Measurements from ENCODE around the gene SPTB.

SPTB gene

DNA sequence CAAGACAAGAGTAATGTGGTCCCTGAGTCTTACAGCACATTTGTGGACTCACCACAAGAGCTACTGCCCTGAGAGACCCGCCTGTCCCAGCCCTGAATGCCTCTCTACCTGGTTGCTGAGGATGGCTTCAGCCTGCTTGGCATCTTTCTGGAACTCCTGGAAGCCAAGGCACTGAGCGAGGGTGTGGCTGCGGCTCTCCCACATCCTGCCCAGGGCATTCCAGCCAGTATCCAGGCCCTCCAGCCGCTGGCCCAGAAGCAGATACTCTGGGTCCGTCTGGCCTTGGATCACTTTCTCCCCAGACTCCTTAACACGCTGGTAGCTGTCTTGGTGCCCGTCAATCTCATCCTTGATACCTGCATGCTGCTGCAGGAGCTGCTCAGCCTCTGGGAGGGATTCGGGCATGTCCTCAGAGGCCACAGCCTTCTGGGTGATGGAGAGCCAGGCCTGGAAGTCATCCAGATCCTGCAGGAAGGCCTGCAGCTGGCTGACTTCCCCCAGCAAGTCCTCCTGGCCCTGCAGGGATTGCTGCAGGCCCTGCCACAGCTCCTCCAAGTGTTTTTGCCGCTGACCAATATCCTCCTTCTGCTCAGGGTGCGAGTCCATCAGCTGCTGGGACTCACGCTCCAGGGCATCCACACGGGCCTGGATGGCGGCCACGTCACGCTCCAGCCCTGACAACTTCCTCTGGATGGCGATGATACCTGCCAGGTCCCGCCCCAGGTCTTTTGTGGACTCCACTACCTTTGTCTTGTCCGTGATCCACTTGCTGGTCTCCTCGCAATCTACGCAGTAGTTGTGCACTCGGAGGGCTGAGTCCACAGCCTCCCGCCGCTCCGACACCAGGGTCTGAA is 93.2 kb downstream of the SPTB start:
- H3K4me3 ChIP-seq (ENCODE audit: low read depth, low read length): no peak overlapping the region
- TF ChIP-seq, protein P1, sequence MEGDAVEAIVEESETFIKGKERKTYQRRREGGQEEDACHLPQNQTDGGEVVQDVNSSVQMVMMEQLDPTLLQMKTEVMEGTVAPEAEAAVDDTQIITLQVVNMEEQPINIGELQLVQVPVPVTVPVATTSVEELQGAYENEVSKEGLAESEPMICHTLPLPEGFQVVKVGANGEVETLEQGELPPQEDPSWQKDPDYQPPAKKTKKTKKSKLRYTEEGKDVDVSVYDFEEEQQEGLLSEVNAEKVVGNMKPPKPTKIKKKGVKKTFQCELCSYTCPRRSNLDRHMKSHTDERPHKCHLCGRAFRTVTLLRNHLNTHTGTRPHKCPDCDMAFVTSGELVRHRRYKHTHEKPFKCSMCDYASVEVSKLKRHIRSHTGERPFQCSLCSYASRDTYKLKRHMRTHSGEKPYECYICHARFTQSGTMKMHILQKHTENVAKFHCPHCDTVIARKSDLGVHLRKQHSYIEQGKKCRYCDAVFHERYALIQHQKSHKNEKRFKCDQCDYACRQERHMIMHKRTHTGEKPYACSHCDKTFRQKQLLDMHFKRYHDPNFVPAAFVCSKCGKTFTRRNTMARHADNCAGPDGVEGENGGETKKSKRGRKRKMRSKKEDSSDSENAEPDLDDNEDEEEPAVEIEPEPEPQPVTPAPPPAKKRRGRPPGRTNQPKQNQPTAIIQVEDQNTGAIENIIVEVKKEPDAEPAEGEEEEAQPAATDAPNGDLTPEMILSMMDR (IDR thresholded peaks at IDR 0.05; ENCODE audit: borderline replicate concordance, insufficient read depth, low read depth, low read length): no peak

DNA sequence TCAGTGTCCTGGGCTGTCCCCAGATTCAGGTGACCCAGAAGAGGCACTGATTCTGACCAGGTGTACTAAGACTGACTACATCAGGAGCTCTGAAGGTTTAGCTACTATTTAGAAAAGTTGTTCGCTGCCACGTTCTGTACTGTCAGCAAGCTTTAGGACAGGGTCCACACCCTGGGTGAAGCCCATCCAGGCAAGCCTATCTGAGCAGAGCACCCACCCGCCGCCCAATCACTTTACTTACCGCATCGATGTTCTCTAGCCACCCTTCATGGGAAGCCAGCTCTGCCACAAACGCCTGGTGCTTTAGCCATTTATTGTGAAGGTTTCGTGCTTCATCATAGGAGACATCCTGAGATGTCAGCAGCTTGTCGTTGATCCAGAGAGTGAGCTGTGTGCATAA is 95.7 kb downstream of the SPTB start:
- TF ChIP-seq, protein P1 (IDR thresholded peaks at IDR 0.05; ENCODE audit: borderline replicate concordance, insufficient read depth, low read depth, low read length): no peak
- H3K4me3 ChIP-seq (ENCODE audit: low read depth, low read length): no peak overlapping the region

DNA sequence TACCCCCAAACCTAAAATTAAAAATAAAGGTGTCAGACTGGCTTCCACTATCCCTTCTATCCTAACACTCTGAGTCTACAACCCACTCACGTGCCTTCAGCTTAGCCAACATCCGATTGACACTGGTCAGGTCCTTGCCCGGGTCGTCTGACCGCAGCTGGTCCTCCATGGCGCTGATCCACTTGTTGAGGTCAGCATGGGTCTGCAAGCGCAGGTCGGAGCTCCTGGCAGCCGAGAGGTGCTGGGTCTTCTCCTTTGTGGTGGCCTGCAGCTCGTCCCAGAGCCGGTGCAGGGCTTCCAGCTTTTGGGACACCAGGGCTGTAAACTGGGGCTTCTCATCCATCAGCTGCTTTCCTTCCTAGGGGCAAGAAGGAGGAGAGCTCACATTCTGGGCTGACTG is 97.5 kb downstream of the SPTB start:
- no peak overlapping the region for H3K4me3 ChIP-seq (ENCODE audit: low read depth, low read length)
- TF ChIP-seq, protein P1 (IDR thresholded peaks at IDR 0.05; ENCODE audit: borderline replicate concordance, insufficient read depth, low read depth, low read length): no peak

DNA sequence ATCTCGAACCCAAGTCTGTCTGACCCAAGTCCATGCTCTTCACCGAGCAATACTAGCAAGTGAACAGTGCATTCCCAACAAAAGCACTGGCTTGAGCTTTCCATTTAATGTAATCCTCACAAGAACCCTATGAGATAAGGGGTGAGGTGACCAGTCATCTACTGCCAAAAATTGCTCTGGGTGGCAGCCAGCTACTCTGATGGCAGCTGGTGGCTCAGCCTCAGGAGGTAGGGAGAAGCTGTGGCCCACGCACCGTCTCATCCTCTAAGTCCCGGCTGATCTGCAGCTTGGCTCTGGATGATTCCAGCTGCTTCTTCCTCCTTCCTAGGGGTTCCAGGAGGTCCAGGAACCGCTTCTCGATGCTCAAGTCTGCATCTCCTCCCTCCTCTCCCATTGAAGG is 100.2 kb downstream of the SPTB start:
- TF ChIP-seq, protein P1 (IDR thresholded peaks at IDR 0.05; ENCODE audit: borderline replicate concordance, insufficient read depth, low read depth, low read length): no peak
- H3K4me3 ChIP-seq (ENCODE audit: low read depth, low read length): no peak overlapping the region

DNA sequence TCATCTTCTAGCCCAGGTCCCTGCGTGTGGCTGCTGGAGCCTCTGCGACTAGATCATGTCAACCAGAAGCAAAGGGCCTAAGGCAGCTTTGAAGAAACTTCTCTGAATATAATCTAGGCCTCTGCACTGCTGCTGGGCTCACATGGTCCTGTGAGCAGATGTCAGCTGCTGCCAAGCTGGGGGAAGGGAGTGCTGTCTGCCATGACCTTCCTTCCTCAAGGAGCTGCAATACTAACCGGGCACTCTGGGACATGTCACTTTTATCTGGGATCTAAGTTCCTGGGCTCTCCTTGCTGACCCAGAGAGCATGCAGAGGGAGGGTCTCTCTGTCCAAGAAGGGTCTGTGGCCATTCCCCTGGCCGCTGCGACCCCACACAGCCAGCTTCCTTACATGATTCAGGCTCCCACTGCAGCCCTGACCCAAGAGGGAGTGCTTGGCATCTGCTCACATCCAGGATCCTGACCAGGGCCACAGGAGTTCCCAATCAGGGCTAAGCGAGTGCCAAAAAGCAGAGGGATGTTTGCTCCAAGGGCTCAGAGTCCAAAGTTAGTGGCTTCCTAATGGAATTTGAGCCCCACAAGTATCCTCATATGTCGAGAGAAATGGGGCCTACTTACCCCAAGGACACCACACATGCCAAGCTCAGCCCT is 101.5 kb downstream of the SPTB start:
- TF ChIP-seq, protein P1 (IDR thresholded peaks at IDR 0.05; ENCODE audit: borderline replicate concordance, insufficient read depth, low read depth, low read length): no peak
- H3K4me3 ChIP-seq (ENCODE audit: low read depth, low read length): no peak overlapping the region

DNA sequence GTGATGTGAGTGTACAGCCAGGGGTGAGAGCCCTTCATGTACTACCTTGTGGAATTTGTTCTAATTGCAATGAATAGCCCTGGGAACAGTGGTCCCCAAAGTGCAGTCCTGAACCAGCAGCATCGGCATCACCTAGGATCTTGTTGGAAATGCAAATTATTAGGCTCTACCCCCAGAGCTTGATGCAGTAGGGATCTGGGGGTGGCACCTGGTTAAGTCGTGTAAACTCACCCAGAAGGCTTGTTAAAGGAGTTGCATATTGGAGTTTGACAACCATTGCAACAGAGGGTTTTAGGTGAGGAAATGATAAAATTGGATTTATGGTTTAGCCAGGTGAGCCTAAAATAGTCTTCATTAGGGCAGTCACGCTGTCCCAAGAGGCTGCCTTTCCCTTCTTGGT is 102.2 kb downstream of the SPTB start:
- H3K4me3 ChIP-seq (ENCODE audit: low read depth, low read length): no peak overlapping the region
- TF ChIP-seq, protein P1 (IDR thresholded peaks at IDR 0.05; ENCODE audit: borderline replicate concordance, insufficient read depth, low read depth, low read length): no peak

Data from GM12875 (cell line).